Measurements from ENCODE around the gene ATL1.
"Not testable (repeated sequence)": the region's sequence is repeated elsewhere in the genome, so short reads cannot be mapped to it uniquely, and the experiment has no call there.

ATL1 gene

DNA sequence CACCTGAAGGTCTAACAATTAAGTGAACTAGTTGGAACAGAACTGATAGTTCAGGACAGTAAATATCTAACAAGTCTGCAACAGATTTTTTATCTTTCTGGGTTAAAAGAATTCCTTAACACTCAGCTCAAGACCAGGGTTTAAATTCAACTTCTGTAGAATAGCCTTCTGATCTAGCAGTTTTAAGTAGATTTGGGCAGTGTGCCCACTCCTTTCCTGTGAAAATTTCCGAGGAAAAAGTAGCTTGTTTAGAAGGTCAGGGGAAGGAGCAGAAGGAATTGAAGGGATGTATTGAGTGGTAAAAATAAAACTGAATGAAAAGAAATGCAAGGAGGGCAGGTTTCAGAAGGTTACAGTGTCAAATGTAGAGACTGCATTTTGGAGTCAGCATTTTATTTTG, 45.8 kb downstream of the ATL1 start:
- DNase-seq, result no peak

GRCh38 chr14:50606468-50606867, 46.5 kb downstream of the ATL1 start:
- no peak for DNase-seq

- no peak for DNase-seq
Observed at GRCh38 chr14:50607181-50607580, 47.2 kb downstream of the ATL1 start.

GRCh38 chr14:50607761-50608160, 47.8 kb downstream of the ATL1 start:
- no peak for DNase-seq

GRCh38 chr14:50608302-50608851, 48.4 kb downstream of the ATL1 start:
- DNase-seq, result no peak

GRCh38 chr14:50610465-50610864, 50.5 kb downstream of the ATL1 start:
- no peak for DNase-seq

DNA sequence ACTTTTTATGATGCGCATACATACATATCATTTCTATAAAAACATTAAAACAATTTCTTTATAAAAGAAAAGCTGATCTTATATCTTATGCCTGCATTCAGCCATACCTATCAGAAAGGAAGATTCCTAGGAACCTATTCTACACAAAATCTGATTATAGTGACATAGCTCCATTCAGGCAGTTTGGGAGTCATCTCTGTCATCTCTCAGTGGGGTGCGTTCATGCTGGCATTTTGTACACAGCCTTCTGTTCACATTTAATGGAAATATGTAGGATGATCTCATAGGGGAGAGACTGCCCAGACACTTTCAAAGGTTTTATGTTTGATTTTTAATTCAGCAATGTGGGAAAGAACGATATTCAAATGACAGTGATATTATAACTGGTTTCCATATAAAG, 52.9 kb downstream of the ATL1 start:
- DNase-seq, result no peak

DNA sequence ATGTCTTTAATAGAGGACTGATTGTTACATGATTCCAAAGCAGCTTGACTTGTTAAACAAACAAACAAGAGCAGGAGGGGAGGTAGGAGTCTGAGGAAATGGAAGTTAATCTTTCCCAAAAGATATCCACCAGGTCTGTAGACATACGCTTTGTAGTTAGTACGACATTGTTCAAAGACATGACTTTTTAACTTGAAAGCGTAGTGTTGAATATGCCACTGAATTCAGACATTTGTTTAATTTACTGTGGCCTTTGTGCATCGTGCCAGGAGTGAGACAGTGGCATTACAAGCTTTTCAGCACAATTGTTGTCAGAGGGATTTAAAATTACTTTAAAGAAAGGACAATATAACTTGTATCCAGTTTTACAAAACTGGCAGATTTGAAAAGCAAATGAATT, 55.1 kb downstream of the ATL1 start:
- DNase-seq, result no peak

- DNase-seq, result no peak
Observed at GRCh38 chr14:50615552-50615951, 55.6 kb downstream of the ATL1 start.

- no peak for DNase-seq
Observed at GRCh38 chr14:50616275-50616674, 56.3 kb downstream of the ATL1 start.

- peak; percentile 65 for DNase-seq
Observed at GRCh38 chr14:50619569-50620141, 59.7 kb downstream of the ATL1 start.

DNA sequence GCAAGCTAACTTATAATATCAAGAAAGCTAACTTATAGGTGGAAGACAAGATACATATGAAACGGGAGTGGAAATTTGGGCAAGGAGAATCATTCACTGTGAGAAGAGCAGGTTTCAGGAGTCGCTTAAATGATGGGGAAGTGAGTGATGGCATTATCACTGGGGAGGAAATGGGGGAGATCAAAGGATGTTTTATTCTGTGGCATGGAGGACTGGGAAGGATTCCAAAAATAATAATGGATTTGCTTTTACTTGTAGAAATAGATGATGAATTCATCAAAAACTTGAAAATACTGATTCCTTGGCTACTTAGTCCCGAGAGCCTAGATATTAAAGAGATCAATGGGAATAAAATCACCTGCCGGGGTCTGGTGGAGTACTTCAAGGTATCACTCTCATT, 60.4 kb downstream of the ATL1 start:
- DNase-seq, result no peak

DNA sequence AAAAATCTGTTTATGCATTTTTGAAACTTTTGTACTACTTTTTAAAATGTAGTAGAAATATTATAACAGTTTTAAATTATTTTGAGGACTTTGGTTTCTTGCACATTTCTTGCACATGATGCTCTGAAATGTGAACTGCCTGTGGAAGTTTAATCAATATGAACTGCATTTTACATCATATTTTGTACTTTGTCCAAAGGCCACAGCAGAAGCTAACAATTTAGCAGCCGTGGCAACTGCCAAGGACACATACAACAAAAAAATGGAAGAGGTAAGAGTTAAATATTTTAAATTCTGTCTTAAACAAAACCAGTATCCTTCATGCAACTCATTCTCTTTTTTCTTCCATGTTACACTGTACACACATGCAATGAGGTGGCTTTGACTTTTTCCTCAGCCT, 63.0 kb downstream of the ATL1 start:
- no peak for DNase-seq

GRCh38 chr14:50624447-50624846, 64.5 kb downstream of the ATL1 start:
- no peak for DNase-seq

DNA sequence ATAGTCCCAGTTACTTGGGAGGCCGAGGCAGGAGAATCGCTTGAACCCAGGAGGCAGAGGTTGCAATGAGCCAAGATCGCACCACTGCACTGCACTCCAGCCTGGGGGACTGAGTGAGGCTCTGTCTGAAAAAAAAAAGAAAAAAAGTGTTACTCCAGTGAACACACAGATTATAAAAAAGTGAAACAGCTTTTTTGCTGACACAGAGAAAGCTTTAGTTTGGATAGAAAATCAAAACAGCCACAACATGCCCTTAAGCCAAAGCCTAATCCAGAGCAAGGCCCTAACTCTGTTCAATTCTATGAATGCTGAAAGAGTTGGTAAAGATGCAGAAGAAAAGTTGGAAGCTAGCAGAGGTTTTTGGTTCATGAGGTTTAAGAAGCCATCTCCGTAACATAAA, 65.0 kb downstream of the ATL1 start:
- DNase-seq, result not testable (repeated sequence)

DNA sequence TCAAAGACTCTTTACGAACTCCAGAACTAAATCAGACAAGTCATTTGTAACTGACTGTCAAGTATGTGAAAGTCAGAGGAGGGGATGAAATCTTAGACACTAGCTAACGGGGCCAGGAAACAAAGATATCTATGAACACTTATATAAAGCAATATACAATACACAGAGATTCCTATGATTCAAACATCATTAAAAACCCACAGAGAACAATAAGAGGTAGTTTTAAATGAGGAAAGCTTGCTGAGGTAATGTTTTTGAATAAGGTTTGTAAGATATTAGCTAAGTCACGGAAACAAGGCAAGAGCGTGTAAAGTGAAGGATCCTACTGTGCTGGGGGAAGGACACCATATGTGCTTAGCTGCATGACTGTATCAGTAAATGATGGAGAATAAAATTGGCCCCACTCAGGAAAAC, 71.5 kb downstream of the ATL1 start:
- DNase-seq, result no peak

- no peak for DNase-seq
Observed at GRCh38 chr14:50633954-50634353, 74.0 kb downstream of the ATL1 start.

DNA sequence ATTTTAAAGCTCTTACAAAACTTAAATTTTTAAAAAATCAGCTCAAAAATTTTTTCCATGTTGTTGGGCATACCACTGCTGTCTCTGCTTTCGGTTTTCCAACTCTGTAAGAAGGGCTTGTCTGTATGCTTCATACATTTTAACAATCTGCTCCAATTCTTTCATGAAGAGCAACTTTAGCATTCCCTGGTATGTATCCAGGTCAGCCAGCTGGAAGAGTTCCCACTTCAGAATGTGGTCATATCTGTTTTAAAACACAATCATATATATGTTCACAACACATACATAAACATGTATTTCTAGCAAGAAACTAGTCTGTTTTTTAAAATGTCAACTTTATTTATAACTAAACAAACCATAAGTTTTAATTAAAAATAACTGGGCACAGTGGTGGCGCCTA, 75.2 kb downstream of the ATL1 start:
- no peak for DNase-seq

DNA sequence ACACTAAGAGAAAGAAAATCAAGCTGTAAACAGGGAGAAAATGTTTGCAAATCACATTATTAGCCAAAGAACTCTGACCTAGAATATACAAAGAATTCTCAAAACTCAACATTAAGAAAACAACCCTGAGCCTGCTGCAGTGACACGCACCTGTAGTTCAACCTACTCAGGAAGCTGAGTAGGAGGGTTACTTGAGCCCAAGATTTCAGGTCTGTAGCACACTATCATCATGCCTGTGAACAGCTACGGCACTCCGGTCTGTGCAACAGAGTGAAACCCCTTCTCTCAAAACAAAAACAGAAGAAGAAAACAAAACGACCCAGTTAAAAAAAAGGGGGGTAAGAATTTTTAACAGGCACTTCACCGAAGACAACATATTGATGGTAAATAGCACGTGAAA, 87.3 kb downstream of the ATL1 start:
- no peak for DNase-seq

DNA sequence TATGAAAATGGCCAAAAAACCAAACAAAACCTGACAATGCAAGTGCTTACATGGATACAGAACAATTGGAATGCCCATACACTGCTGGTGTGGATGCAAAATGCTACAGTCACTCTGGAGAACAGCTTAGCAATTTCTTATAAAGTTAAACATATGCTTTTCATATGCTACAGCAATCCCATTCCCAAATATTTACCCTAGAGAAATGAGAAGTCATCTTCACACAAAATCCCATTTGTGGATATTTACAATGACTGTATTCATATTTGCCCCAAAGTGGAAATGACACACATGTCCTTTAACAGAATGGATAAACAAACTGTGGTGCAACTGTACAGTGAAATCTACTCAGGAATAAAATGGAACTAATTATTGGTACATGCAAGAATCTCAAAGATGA, 87.8 kb downstream of the ATL1 start:
- DNase-seq, result no peak

DNA sequence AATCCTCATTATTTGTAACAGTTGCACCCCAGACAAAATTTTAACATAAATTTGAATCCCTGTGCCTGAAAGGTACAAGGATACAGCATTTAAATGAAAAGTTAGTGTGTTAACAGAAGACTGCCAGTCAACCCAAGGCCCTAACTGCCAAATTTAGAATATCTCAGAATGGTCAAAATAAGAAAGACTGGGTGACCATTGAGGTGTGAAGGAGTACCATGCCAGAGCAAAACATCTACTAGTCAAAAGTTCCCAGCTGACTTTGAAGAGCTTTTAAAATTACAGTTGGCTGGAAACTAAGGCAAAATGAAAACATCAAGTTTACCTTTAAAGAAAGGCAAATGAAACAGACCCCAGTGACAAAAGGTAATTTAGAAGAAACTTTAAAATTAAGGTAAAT, 89.7 kb downstream of the ATL1 start:
- DNase-seq, result no peak

DNA sequence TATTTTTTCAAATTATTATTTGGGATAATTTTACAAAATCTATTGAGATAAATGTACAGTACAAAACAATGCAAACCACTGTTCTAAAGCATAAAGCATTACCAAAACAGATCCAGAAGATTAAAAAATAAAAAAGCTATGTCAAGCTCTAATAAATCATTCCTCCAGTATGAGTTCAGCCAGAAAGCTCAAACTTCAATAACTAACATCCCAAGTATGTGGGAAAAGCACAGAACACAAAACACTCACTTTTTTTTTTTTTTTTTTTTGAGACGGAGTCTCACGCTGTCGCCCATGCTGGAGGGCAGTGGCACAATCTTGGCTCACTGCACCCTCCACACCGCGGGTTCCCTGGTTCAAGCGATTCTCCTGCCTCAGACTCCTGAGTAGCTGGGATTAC, 96.8 kb downstream of the ATL1 start:
- DNase-seq, result no peak

DNA sequence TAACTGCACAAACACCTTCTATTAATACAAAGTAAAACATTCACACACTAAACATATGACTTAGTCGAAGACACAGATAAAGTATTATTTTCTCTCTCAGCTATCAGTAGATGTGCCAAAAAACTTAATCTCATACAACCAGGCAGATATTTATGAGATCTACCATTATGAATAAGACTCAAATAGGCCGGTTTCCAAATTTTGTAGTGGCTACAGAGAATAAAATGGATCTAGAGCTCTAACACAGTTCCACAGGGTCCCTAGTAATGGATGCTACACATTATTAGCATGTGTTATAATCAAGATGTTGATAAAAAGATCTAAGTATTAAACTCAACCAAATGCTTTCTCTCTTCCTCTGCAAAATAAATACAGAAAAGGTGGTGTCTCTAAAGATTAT, 97.8 kb downstream of the ATL1 start:
- DNase-seq, result peak; percentile 77

GRCh38 chr14:50658203-50658602, 98.3 kb downstream of the ATL1 start:
- DNase-seq, result no peak

DNA sequence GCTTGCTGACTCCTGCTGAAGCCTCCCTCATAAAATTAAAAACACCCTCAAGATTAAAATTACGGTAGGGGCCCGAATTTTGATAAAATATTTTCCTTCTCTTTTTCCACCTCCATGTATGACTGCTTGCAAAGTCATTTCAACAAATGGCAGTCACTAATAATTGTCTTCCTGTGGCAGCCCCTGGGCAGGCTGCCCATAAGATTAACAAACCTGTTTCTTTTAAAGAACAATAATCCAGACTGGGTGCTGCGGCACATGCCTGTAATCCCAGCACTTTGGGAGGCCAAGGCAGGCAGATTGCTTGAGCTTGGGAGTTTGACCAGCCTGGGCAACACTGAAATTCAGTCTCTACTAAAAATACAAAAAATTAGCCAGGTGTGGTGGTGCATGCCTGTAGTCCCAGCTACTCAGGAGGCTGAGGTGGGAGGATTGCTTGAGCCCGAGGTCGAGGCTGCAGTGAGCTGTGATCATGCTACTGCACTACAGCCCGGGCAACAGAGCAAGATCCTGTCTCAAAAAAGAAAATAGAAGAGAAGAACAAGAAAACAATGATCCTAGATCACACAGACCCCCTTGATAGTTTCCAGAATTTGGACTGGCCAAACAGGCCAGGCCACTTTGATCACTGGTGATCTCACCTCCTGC, 99.5 kb downstream of the ATL1 start:
- DNase-seq, result peak; percentile 66
